Right lobe of liver (tissue), 6 donors: ENCODE results near the gene FBLN2. TPM values are rescaled to one million over a fixed set of nuclear protein-coding genes. Genes with fewer than 3 reads are reported as not detected.

Experiments
- ATAC-seq, 4 donors: fragments of 200-7000 bp; cut with Tn5 transposase; one replicate each; pipeline ENCODE4 v1.9.1; 2020; ENCODE audit warnings: mild to moderate bottlenecking in 4 of 4, moderate library complexity in 4 of 4
- DNase-seq, 3 donors: peaks; one replicate each; pipeline ENCODE4 v3.0.0-alpha.2; 2020
- H3K27ac ChIP-seq, 3 donors: fragments of 200-600 bp; one replicate each; pipeline ENCODE4 v1.8.0; 2022
- H3K27me3 ChIP-seq, 2 donors: fragments of 200-600 bp; one replicate each; pipeline ENCODE4 v1.8.0; 2022
- H3K36me3 ChIP-seq, 4 donors: fragments of 200-600 bp; sonication (generic) in 1 of 4; one replicate each; pipeline versions ENCODE4 v1.5.1 to v1.8.0; 2017 to 2022; ENCODE audit warnings: control low read depth in 1 of 4
- H3K4me1 ChIP-seq, 4 donors: fragments of 200-600 bp; sonication (generic) in 1 of 4; one replicate each; pipeline versions ENCODE4 v1.5.1 to v1.8.0; 2017 to 2022; ENCODE audit warnings: control low read depth in 1 of 4
- H3K4me3 ChIP-seq, 3 donors: fragments of 200-600 bp; one replicate each; pipeline ENCODE4 v1.8.0; 2022
- H3K9me3 ChIP-seq, 4 donors: fragments of 200-600 bp; sonication (generic) in 1 of 4; one replicate each; pipeline versions ENCODE4 v1.5.1 to v1.8.0; 2017 to 2022; ENCODE audit warnings: control low read depth in 1 of 4
- POLR2A ChIP-seq: fragments of 450-650 bp; IDR thresholded peaks from one replicate; pipeline ENCODE4 v1.6.1; 2017; ENCODE audit warnings: antibody characterized with exemption, mild to moderate bottlenecking
- WGBS: methylation state at CpG from one replicate; pipeline ENCODE4 v1.1.6; 2018; ENCODE audit warnings: low coverage, low lambda C conversion rate; ENCODE audit not compliant: insufficient coverage; ENCODE audit errors: missing lambda C conversion rate; 5-methylcytosine and 5-hydroxymethylcytosine counted together
- intact Hi-C, 2 donors: fragments of 100-400 bp; cut with DNase I; formaldehyde crosslinking; loops; one replicate each; pipeline versions ENCODE4 v1.11.2 to v1.14.1; 2022
- total RNA-seq, 6 experiments: library from RNA; depleted of rRNA in 2 of 6; stranded (reverse); fragments of >200 nt in 2 of 6; fragmentation: NEBNext Ultra II Directional in 3 of 6; extraction: Animal tissue kit (Norgen Biotek cat#: 25700) in 3 of 6; gene quantifications; one replicate each; pipeline versions ENCODE4 v1.1.0 to v1.2.4, GENCODE V29; 2016 to 2023
- TF ChIP-seq, protein P1 (sequence below), 4 donors: fragments of 200-600 bp in 3 of 4; fragments of 450-650 bp in 1 of 4; IDR thresholded peaks; one replicate each; pipeline versions ENCODE4 v1.5.1 to v1.8.0; 2016 to 2022; ENCODE audit warnings: antibody characterized with exemption in 4 of 4, mild to moderate bottlenecking in 2 of 4
- donor health status: DM: no; HTN: yes; CAD: no.
- donor health status: DM: no; HTN: no; CAD: no.
- donor health status: DM: no; HTN: no; CAD: no.
- donor health status: DM: no; HTN: yes; CAD: no.
- donor health status: DM: no; HTN: yes; CAD: no.

FBLN2 gene
- total RNA-seq, 6 experiments from 2014 or later = 1.9 to 4.0 (median 2.7) TPM

GRCh38 chr3:13566769-13567310 is 17.9 kb downstream of the FBLN2 start:
- no peak overlapping the region for H3K27ac ChIP-seq
- 44% methylated on average over 4 of the region's 9 CpGs for WGBS

GRCh38 chr3:13567684-13568514 is 19.0 kb downstream of the FBLN2 start:
- 80% methylated on average over 7 of the region's 20 CpGs for WGBS
- Histone ChIP-seq H3K36me3 (no peaks in the 10 kb centered on the region), H3K27ac (no peak overlapping the region), H3K4me3 (no peak overlapping the region), H3K4me1 (no peaks in the 10 kb centered on the region), H3K27me3 (no peaks in the 10 kb centered on the region), H3K9me3 (no peaks in the 10 kb centered on the region)
- intact Hi-C loops = no loop called here
- ATAC-seq (no peak), DNase-seq (no peak)
- no peak for TF ChIP-seq POLR2A
- TF ChIP-seq, protein P1, sequence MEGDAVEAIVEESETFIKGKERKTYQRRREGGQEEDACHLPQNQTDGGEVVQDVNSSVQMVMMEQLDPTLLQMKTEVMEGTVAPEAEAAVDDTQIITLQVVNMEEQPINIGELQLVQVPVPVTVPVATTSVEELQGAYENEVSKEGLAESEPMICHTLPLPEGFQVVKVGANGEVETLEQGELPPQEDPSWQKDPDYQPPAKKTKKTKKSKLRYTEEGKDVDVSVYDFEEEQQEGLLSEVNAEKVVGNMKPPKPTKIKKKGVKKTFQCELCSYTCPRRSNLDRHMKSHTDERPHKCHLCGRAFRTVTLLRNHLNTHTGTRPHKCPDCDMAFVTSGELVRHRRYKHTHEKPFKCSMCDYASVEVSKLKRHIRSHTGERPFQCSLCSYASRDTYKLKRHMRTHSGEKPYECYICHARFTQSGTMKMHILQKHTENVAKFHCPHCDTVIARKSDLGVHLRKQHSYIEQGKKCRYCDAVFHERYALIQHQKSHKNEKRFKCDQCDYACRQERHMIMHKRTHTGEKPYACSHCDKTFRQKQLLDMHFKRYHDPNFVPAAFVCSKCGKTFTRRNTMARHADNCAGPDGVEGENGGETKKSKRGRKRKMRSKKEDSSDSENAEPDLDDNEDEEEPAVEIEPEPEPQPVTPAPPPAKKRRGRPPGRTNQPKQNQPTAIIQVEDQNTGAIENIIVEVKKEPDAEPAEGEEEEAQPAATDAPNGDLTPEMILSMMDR (IDR thresholded peaks at IDR 0.05) = no peak

More at GRCh38 chr3:13566769-13567310, 17.9 kb downstream of the FBLN2 start:
- DNase-seq (no peak), ATAC-seq (no peak)
- Histone ChIP-seq H3K4me1 (no peaks in the 10 kb centered on the region), H3K36me3 (no peaks in the 10 kb centered on the region), H3K4me3 (no peak overlapping the region), H3K9me3 (no peaks in the 10 kb centered on the region), H3K27me3 (no peaks in the 10 kb centered on the region)
- TF ChIP-seq POLR2A = no peak
- intact Hi-C loops = no loop called here

DNA sequence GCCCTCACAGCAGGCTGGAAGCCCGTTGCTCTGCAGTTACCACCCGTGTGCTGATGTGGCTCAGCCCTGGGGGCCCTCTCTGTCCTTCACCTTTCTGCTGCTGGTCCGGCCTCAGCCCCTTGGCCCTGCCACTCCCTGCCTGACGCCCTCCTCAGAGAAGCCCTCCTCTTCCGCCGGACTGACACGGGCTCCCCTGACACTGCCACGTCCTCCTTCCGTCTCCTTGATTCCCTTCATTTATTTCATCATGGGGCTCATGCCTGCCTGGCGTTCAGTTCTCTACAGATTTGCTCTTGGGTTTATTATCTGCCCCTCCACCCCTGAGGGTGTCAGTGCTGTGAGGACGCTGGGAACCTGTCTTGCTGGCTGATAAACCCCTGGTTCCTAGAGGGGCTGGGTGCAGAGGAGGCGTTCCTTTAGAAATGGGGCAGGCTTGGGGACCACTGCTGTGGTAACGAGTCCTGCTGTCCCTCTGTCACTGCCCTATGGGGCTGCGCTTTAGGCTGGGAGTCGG is 19.6 kb downstream of the FBLN2 start:
- WGBS = 68% methylated on average over 12 of the region's 15 CpGs
- Histone ChIP-seq H3K4me3 (no peak overlapping the region), H3K4me1 (no peaks in the 10 kb centered on the region), H3K27ac (no peak overlapping the region), H3K9me3 (no peaks in the 10 kb centered on the region), H3K27me3 (no peaks in the 10 kb centered on the region), H3K36me3 (no peaks in the 10 kb centered on the region)
- intact Hi-C loops = no loop called here
- DNase-seq (no peak), ATAC-seq (no peak)
- TF ChIP-seq, protein P1 (IDR thresholded peaks at IDR 0.05) = no peak
- TF ChIP-seq POLR2A = no peak

DNA sequence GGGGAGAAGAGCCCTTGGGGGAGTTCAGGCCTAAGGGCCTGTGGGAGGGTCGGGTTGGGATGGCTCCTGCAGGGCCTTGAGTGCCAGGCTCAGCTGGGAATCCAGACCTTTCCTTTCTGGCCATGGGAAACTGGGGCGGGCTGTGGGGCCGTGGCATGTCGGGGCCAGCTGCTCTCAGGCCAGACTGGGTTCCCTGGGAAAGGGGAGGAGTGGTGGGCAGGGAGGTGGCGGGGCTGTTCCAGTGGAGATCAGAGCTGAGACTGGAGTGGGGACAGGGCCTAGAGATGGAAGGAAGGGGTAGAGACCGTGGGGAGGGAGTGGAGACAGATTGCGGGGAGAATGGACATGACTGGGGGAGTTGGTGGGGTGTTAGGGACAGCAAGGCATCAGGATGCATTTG is 20.3 kb downstream of the FBLN2 start:
- no peak for ATAC-seq
- no peak for TF ChIP-seq POLR2A
- TF ChIP-seq, protein P1 (IDR thresholded peaks at IDR 0.05) = no peak
- Histone ChIP-seq H3K4me1 (no peaks in the 10 kb centered on the region), H3K27me3 (no peaks in the 10 kb centered on the region), H3K36me3 (no peaks in the 10 kb centered on the region), H3K27ac (no peak overlapping the region), H3K4me3 (no peak overlapping the region), H3K9me3 (no peaks in the 10 kb centered on the region)
- DNase-seq = no peak
- WGBS = 74% methylated on average over 5 of the region's 7 CpGs
- intact Hi-C loops = no loop called here
